HEK293T (cell line): Measurements from ENCODE around the gene SEMA3B.
"Not testable (repeated sequence)": the region's sequence is repeated elsewhere in the genome, so short reads cannot be mapped to it uniquely, and the experiment has no call there.

Source experiments
- CTCF ChIA-PET: fragments of 350-600 bp; formaldehyde crosslinking; extraction: SDS; loops from one replicate; lab custom pipeline; 2021; ENCODE audit warnings: antibody characterized with exemption, inconsistent platforms; lab: Yijun Ruan, JAX
- POLR2A ChIA-PET: fragments of 350-600 bp; formaldehyde crosslinking; extraction: SDS; loops from one replicate; lab custom pipeline; 2020; ENCODE audit warnings: antibody characterized with exemption, inconsistent platforms; lab: Yijun Ruan, JAX
- DNase-seq: peaks from one replicate; pipeline ENCODE4 v3.0.0; 2012; ENCODE audit warnings: mixed read lengths; ENCODE audit errors: extremely low spot score
- ARNT ChIP-seq: fragments of 450-650 bp; IDR thresholded peaks from 2 replicates; pipeline ENCODE4 v1.6.1; 2017; ENCODE audit warnings: mild to moderate bottlenecking
- BHLHE40 ChIP-seq: fragments of 450-650 bp; IDR thresholded peaks from 2 replicates; pipeline ENCODE4 v1.6.1; 2016; ENCODE audit warnings: mild to moderate bottlenecking, moderate library complexity, borderline replicate concordance
- CTBP1 ChIP-seq: fragments of 450-650 bp; IDR thresholded peaks from 2 replicates; pipeline ENCODE4 v1.6.1; 2016; ENCODE audit warnings: borderline replicate concordance
- ELF4 ChIP-seq: fragments of 450-650 bp; IDR thresholded peaks from 2 replicates; pipeline ENCODE4 v1.6.1; 2017; ENCODE audit warnings: antibody characterized with exemption
- FOXA1 ChIP-seq: fragments of 450-650 bp; IDR thresholded peaks from 2 replicates; pipeline ENCODE4 v1.6.1; 2016; ENCODE audit warnings: mild to moderate bottlenecking
- FOXK2 ChIP-seq: fragments of 450-650 bp; IDR thresholded peaks from 2 replicates; pipeline ENCODE4 v1.6.1; 2016; ENCODE audit warnings: mild to moderate bottlenecking
- FOXM1 ChIP-seq: fragments of 450-650 bp; IDR thresholded peaks from 2 replicates; pipeline ENCODE4 v1.6.1; 2017; ENCODE audit warnings: mild to moderate bottlenecking, borderline replicate concordance
- HDGF ChIP-seq: fragments of 450-650 bp; IDR thresholded peaks from 2 replicates; pipeline ENCODE4 v1.6.1; 2017; ENCODE audit warnings: antibody characterized with exemption, borderline replicate concordance
- L3MBTL2 ChIP-seq: fragments of 450-650 bp; conservative IDR thresholded peaks from 2 replicates; pipeline ENCODE4 v1.6.1; 2016; ENCODE audit warnings: mild to moderate bottlenecking
- LEF1 ChIP-seq: fragments of 450-650 bp; IDR thresholded peaks from 2 replicates; pipeline ENCODE4 v1.6.1; 2017; ENCODE audit warnings: mild to moderate bottlenecking, borderline replicate concordance
- NFRKB ChIP-seq: fragments of 450-650 bp; IDR thresholded peaks from 2 replicates; pipeline ENCODE4 v1.6.1; 2016; ENCODE audit warnings: mild to moderate bottlenecking, moderate library complexity
- SP1 ChIP-seq: fragments of 450-650 bp; IDR thresholded peaks from 2 replicates; pipeline ENCODE4 v1.6.1; 2017
- SUZ12 ChIP-seq: fragments of 450-650 bp; IDR thresholded peaks from 2 replicates; pipeline ENCODE4 v1.6.1; 2016; ENCODE audit warnings: mild to moderate bottlenecking
- TARDBP ChIP-seq: fragments of 450-650 bp; IDR thresholded peaks from 2 replicates; pipeline ENCODE4 v1.6.1; 2016
- ZNF384 ChIP-seq: fragments of 450-650 bp; IDR thresholded peaks from 2 replicates; pipeline ENCODE4 v1.6.1; 2016
- TF ChIP-seq, protein P1 (sequence below): fragments of 450-650 bp; IDR thresholded peaks from 2 replicates; pipeline ENCODE4 v1.6.1; 2016

SEMA3B gene

DNA sequence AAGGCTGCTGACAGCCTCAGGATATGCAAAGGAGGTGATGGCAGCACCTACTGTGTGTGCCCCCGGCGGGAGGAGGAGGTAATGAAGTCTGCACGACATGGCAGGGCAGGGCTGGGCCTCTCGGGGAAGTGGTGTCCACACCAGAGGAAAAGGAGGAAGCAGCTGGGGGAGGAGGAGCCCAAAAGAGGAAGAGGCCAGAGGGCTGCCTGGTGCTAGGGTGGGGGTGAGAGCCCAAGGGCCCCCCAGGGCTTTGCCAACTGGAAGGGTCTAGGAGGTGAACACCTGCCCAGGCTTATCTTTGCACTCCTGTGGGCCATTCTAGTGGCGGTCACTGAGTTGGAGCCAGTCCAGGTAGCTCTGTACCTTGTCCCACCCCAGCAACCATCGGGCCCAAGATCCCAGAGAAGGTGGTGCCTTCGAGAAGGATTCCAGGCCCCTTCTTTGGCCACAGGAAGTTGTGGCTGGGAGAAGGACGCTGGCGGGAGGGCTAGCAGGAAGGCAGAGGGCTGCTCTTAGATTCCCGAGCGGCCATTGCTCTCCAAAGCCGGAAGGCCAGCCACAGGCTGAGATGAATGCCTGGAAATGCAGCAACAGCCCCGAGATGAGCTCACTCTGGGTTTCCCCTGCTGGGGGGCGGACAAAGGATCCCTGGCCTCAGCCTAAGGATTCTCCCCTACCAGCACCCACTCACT lies 25.9 kb upstream of the SEMA3B start:
- no peak for DNase-seq
- POLR2A ChIA-PET, result interaction anchor here (1.5 to 1.8 kb wide), 2 partner anchors 8 to 15 kb away, joined by 7 to 9 read pairs; partner anchors contain the start of gene GNAI2
- CTCF ChIA-PET, result interaction anchor here (1.0 kb wide), 1 partner anchor 11 kb away, joined by 3 read pairs; no protein-coding TSS in a partner anchor
- TF ChIP-seq ARNT, result no peak

DNA sequence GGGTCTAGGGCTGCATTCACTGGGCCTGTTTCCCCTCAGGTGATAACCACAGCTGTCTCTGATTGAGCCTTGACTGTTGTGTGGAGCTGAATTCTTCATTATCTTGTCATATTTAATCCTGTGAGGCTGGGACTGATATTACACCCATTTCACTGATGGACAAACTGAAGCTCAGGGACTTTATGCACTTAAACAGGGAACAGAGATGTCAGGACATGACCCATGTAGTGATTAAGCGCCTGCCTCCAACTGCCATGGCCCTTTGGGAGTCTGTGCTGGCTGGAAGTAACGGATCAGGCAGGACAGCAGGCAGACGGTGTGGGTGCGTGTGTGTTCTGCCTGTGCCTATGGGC lies 25.4 kb upstream of the SEMA3B start:
- no peak for DNase-seq
- TF ChIP-seq BHLHE40 (no peak), ELF4 (no peak), ZNF384 (no peak), L3MBTL2 (no peak), SP1 (no peak), ARNT (no peak), LEF1 (no peak), FOXK2 (no peak)
- ChIA-PET POLR2A (interaction anchor here (1.5 to 1.8 kb wide), 2 partner anchors 8 to 15 kb away, joined by 7 to 9 read pairs; partner anchors contain the start of gene GNAI2), CTCF (interaction anchor here (1.0 kb wide), 1 partner anchor 11 kb away, joined by 3 read pairs; no protein-coding TSS in a partner anchor)

DNA sequence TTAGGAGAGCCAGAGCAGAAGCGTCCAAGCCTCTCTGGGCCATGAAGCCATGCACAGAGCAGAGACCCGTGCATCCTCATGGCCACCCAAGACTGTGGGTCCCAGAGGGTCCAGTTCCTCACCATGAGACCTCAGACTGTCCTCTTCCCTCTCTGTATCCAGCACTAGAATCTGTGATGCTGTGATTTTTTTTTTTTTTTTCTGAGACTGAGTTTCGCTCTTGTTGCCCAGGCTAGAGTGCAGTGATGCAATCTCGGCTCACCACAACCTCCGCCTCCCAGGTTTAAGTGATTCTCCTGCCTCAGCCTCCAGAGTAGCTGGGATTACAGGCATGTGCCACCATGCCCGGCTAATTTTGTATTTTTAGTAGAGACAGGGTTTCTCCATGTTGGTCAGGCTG lies 24.1 kb upstream of the SEMA3B start:
- CTCF ChIA-PET, DNase-seq: not testable (repeated sequence)
- POLR2A ChIA-PET, result interaction anchor here (1.5 to 1.8 kb wide), 2 partner anchors 9 to 16 kb away, joined by 7 to 9 read pairs; partner anchors contain the start of gene GNAI2

DNA sequence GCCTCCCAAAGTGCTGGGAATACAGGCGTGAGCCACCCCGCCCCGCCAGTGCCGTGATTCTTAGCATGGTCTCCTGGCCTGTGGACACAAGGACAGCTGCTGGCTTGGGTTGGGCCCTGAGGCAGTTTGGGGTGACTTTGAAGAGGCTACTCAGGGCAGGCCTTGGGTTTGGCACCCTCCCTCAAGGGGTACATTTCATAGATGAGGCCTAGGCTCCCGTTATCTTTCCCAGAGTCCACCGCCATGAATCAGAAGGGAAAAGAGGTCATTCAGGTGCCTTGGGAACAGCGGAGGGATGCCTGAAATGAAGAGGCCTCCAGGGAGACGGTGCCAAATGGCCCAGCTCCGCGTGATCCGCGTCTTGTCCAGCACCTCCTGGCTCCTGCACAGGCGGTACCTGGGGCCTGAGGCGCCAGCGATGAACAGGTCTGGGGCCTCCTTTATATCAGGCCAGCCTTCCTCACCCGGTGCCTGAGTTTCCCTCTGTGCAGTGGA lies 23.6 kb upstream of the SEMA3B start:
- no peak for TF ChIP-seq ARNT
- TF ChIP-seq ZNF384, result no peak
- TF ChIP-seq SP1, result no peak
- no peak for TF ChIP-seq ELF4
- TF ChIP-seq SUZ12, result no peak
- TF ChIP-seq HDGF, result no peak
- TF ChIP-seq FOXA1, result no peak
- ChIA-PET CTCF (no interaction called here), POLR2A (no interaction called here)
- DNase-seq, result no peak

DNA sequence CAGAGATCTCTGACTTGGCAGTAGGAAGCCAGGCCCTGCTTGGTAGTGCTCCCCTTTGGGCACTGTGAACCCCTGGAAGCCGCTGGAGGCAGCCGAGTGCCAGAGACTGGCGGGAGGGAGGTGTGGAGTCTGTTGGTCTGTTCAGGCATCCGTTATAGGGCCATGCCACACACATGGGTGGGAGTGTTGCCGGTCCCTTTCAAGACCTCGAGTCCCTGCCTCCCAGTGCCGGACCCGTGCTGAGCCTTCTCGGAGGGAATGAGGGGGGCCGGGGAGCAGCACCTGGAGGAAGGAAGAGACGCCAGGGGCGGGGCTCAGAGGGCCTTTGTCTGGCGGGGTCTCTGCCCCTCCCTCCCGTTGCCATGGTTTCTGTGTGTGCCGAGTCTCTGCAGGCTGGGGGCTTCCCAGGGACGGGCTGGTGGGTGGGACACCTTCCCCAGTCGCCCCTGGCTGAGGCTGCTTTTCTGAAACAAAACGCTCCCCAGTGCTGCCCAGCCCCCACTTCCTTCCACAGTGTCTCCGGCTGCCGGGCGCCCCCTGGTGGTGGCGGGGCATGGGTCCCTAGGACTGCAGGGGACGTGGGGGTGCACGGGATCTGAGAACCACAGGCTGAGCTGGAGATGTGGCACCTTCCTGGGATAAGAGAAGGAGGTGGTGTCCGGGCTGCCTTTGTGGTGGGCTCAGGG lies 23.0 kb upstream of the SEMA3B start:
- ChIA-PET POLR2A (interaction anchor here (0.7 to 1.9 kb wide), 13 partner anchors 8 to 91 kb away, joined by 3 to 18 read pairs (median 4); partner anchors contain the start of genes GNAI2 and TUSC2), CTCF (interaction anchor here (0.6 to 2.7 kb wide), 24 partner anchors 8 to 120 kb away, joined by 3 to 32 read pairs (median 4); partner anchors contain the start of genes GNAI2 and SEMA3B)
- peak; percentile 83 for DNase-seq
- TF ChIP-seq ARNT (peak; percentile 14; the same call in 1 of the 2 replicates), FOXM1 (peak; percentile 65; the same call in 1 of the 2 replicates), SP1 (no peak)

DNA sequence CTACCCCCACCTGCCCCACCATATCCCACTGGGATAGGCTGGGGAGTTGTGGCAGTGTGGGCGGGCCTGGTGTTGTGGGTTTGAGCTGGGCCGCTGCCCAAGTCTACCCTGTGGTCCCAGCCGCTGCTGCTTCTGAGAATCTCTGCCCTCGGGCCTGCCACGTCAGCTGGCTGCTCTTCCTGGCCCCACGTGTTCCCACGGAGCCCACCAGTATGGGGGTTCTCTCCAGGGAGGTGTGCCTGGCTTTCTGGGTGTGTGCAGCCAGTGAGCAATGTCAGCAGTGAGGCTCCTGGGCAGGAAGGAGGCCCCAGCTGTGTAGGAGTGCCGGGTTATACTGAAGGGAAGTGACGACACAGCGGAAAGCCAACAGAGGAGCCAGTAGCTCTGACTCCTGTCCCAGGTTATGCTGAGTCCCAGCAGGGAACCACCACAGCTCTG lies 22.4 kb upstream of the SEMA3B start:
- CTCF ChIA-PET, result interaction anchor here (0.6 to 2.7 kb wide), 24 partner anchors 9 to 120 kb away, joined by 3 to 32 read pairs (median 4); partner anchors contain the start of genes GNAI2 and SEMA3B
- TF ChIP-seq HDGF, result no peak
- TF ChIP-seq, protein P1, sequence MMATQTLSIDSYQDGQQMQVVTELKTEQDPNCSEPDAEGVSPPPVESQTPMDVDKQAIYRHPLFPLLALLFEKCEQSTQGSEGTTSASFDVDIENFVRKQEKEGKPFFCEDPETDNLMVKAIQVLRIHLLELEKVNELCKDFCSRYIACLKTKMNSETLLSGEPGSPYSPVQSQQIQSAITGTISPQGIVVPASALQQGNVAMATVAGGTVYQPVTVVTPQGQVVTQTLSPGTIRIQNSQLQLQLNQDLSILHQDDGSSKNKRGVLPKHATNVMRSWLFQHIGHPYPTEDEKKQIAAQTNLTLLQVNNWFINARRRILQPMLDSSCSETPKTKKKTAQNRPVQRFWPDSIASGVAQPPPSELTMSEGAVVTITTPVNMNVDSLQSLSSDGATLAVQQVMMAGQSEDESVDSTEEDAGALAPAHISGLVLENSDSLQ, result no peak
- TF ChIP-seq FOXM1, result no peak
- no peak for TF ChIP-seq BHLHE40
- TF ChIP-seq ELF4, result no peak
- TF ChIP-seq L3MBTL2, result no peak
- TF ChIP-seq NFRKB, result no peak
- no peak for TF ChIP-seq FOXA1
- TF ChIP-seq CTBP1, result no peak
- TF ChIP-seq ZNF384, result no peak
- TF ChIP-seq TARDBP, result no peak
- no peak for TF ChIP-seq FOXK2
- no peak for TF ChIP-seq LEF1
- no peak for TF ChIP-seq SP1
- POLR2A ChIA-PET, result interaction anchor here (0.7 to 1.9 kb wide), 13 partner anchors 9 to 91 kb away, joined by 3 to 18 read pairs (median 4); partner anchors contain the start of genes GNAI2 and TUSC2
- no peak for DNase-seq

DNA sequence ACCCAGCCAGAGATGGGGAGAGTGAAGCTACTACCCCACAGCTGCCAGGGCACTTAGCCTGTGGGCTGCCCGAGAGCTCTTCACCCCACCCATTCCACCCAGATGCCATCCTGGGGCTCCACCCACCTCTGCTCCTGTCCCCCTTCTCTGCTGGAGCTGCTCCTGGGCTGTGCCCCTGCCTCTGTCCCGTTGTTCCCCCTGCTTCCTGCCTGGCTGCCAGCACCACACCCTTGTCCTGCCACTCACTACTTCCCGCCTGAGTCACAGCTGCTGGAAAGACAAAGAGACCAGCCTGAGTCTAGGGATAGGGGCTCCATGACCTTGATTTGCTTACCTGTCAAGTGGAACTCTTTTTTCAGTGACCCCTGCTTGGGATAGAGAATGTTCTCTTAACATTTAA lies 20.6 kb upstream of the SEMA3B start:
- TF ChIP-seq CTBP1, result no peak
- ChIA-PET CTCF (interaction anchor here (0.8 to 2.7 kb wide), 2 partner anchors 11 to 54 kb away, joined by 5 to 31 read pairs; no protein-coding TSS in a partner anchor), POLR2A (interaction anchor here (1.2 to 1.6 kb wide), 2 partner anchors 11 to 12 kb away, joined by 3 to 7 read pairs; no protein-coding TSS in a partner anchor)
- no peak for DNase-seq

DNA sequence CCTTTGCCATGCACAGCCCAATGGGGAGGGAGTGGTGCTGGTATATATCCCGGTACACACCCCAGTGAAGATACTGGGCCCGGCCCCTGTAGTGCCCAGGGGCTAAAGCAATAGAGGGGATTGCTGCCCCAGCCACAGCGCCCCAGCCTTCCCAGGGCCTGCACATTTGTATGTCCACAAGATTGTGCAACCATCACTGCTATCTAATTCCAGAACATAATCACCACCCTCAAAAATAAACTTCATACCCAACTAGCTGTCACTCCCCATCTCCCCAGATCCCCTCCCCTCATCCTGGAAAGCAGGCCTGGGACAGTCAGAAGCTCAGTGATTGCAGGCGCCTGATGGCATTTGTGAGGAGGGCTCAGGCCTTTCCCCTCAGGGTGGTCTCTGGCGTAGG lies 19.5 kb upstream of the SEMA3B start:
- ChIA-PET CTCF (interaction anchor here (0.9 kb wide), 1 partner anchor 17 kb away, joined by 4 read pairs; no protein-coding TSS in a partner anchor), POLR2A (interaction anchor here (1.2 kb wide), 1 partner anchor 14 kb away, joined by 3 read pairs; the partner anchor contains the start of gene GNAI2)
- DNase-seq, result no peak
- TF ChIP-seq NFRKB (no peak), BHLHE40 (no peak), CTBP1 (no peak), TARDBP (no peak), SUZ12 (no peak), FOXK2 (no peak), ARNT (no peak), SP1 (no peak), HDGF (no peak), L3MBTL2 (no peak), FOXA1 (no peak), FOXM1 (no peak), ZNF384 (no peak), LEF1 (no peak)
- TF ChIP-seq, protein P1, result no peak
